Measurements from ENCODE around the gene TBC1D8. TPM values are rescaled to one million over a fixed set of nuclear protein-coding genes. Genes with fewer than 3 reads are reported as not detected.

Gene TBC1D8
- total and polyA plus RNA-seq, 7 donors = 8.7 to 163 (median 50.4) TPM

GRCh38 chr2:101140978-101141655 lies 10.1 kb downstream of the TBC1D8 start:
- Histone ChIP-seq H3K27ac (peak overlapping the region; percentile 76), H3K27me3 (ENCODE audit: insufficient read depth in 3 of 3, low read length in 2 of 3) (peaks cover 0 to 4% (median 0%) of the 10 kb centered on the region in 3 donors), H3K9me3 (peaks cover 3% of the 10 kb centered on the region), H3K36me3 (ENCODE audit: insufficient read depth in 1 of 2, low read depth in 1 of 2) (no peaks in the 10 kb centered on the region), H3K4me1 (peaks cover 38% of the 10 kb centered on the region), H3K4me3 (peak overlapping the region; percentile 50)
- TF ChIP-seq CTCF (IDR thresholded peaks at IDR 0.05) = no peak
- DNase-seq = no peak
- intact Hi-C loops (cut with DNase I) = no loop called here
- 63 to 84% (median 65%) methylated on average over 7 of the region's 7 CpGs for WGBS, 3 donors
- ATAC-seq = no peak

GRCh38 chr2:101140237-101140636 lies 10.9 kb downstream of the TBC1D8 start:
- peak overlapping the region; percentile 76 for H3K27ac ChIP-seq
- TF ChIP-seq CTCF (IDR thresholded peaks at IDR 0.05) = no peak
- H3K4me3 ChIP-seq = peak overlapping the region; percentile 50
- peaks cover 0 to 4% (median 0%) of the 10 kb centered on the region in 3 donors for H3K27me3 ChIP-seq (ENCODE audit: insufficient read depth in 3 of 3, low read length in 2 of 3)
- intact Hi-C loops (cut with DNase I) = no loop called here
- H3K9me3 ChIP-seq = peaks cover 3% of the 10 kb centered on the region
- no peaks in the 10 kb centered on the region for H3K36me3 ChIP-seq (ENCODE audit: insufficient read depth in 1 of 2, low read depth in 1 of 2)
- WGBS, 3 donors = 17 to 23% (median 21%) methylated on average over 7 of the region's 7 CpGs
- H3K4me1 ChIP-seq = peaks cover 34% of the 10 kb centered on the region
- ATAC-seq (peak; percentile 57 to 76 (median 72)), DNase-seq (no peak)

- DNase-seq (no peak), ATAC-seq (no peak)
- Histone ChIP-seq H3K9me3 (peaks cover 3% of the 10 kb centered on the region), H3K27ac (peak overlapping the region; percentile 76), H3K4me3 (no peak overlapping the region), H3K36me3 (ENCODE audit: insufficient read depth in 1 of 2, low read depth in 1 of 2) (no peaks in the 10 kb centered on the region), H3K27me3 (ENCODE audit: insufficient read depth in 3 of 3, low read length in 2 of 3) (peaks cover 0 to 4% (median 0%) of the 10 kb centered on the region in 3 donors), H3K4me1 (peaks cover 30% of the 10 kb centered on the region)
- WGBS, 3 donors = 92 to 96% (median 92%) methylated on average over 4 of the region's 4 CpGs
- TF ChIP-seq CTCF (IDR thresholded peaks at IDR 0.05) = no peak
- intact Hi-C loops (cut with DNase I) = no loop called here
Measured at GRCh38 chr2:101139495-101139894, 11.7 kb downstream of the TBC1D8 start.

GRCh38 chr2:101135412-101136296 lies 15.5 kb downstream of the TBC1D8 start:
- ATAC-seq = peak; percentile 42 to 64 (median 52)
- H3K4me1 ChIP-seq = peaks cover 35% of the 10 kb centered on the region
- peaks cover 0 to 4% (median 0%) of the 10 kb centered on the region in 3 donors for H3K27me3 ChIP-seq (ENCODE audit: insufficient read depth in 3 of 3, low read length in 2 of 3)
- peak overlapping the region; percentile 28 for H3K27ac ChIP-seq
- H3K9me3 ChIP-seq = no peaks in the 10 kb centered on the region
- DNase-seq = no peak
- TF ChIP-seq CTCF (IDR thresholded peaks at IDR 0.05) = no peak
- H3K36me3 ChIP-seq (ENCODE audit: insufficient read depth in 1 of 2, low read depth in 1 of 2) = no peaks in the 10 kb centered on the region
- intact Hi-C loops (cut with DNase I) = no loop called here
- 72 to 79% (median 74%) methylated on average over 9 of the region's 9 CpGs for WGBS, 3 donors
- H3K4me3 ChIP-seq = no peak overlapping the region

Measured in psoas muscle (tissue), 8 donors.